GM12878 (cell line): ENCODE data around the gene AFTPH.

Source experiments
- ATF3 ChIP-seq: IDR thresholded peaks from 2 replicates; pipeline ENCODE4 v1.6.1; 2011; ENCODE audit warnings: low read depth, mild to moderate bottlenecking, low read length, moderate library complexity, borderline replicate concordance; ENCODE audit errors: extremely low read depth
- CHD2 ChIP-seq: IDR thresholded peaks from 2 replicates; pipeline ENCODE4 v1.6.1; 2011; ENCODE audit warnings: low read depth, low read length, improper control_type of control experiment, borderline replicate concordance
- CTCF ChIP-seq, 3 experiments: IDR thresholded peaks in 2 of 3; conservative IDR thresholded peaks in 1 of 3; 2 replicates each; pipeline ENCODE4 v1.5.1; 2011; ENCODE audit warnings: low read depth in 3 of 3, low read length in 3 of 3, mild to moderate bottlenecking in 3 of 3, control low read depth in 2 of 3, moderate library complexity in 2 of 3, inconsistent platforms in 1 of 3, mixed read lengths in 1 of 3; ENCODE audit not compliant: control insufficient read depth in 2 of 3, insufficient read depth in 1 of 3; ENCODE audit errors: extremely low read depth in 1 of 3
- EZH2 ChIP-seq: IDR thresholded peaks from 2 replicates; pipeline ENCODE4 v1.6.1; 2012; ENCODE audit warnings: low read depth, mild to moderate bottlenecking, control low read depth, inconsistent platforms, low read length, borderline replicate concordance; ENCODE audit not compliant: control insufficient read depth
- FOXM1 ChIP-seq: IDR thresholded peaks from 2 replicates; pipeline ENCODE4 v1.6.1; 2012; ENCODE audit warnings: low read depth, mild to moderate bottlenecking, inconsistent platforms, low read length, moderate library complexity
- GABPA ChIP-seq: IDR thresholded peaks from 2 replicates; pipeline ENCODE4 v1.6.1; 2014; ENCODE audit warnings: antibody characterized with exemption, low read depth, mild to moderate bottlenecking, inconsistent platforms
- HDGF ChIP-seq: fragments of 450-650 bp; IDR thresholded peaks from 2 replicates; pipeline ENCODE4 v1.6.1; 2016; ENCODE audit warnings: antibody characterized with exemption
- NFYA ChIP-seq: IDR thresholded peaks from 2 replicates; pipeline ENCODE4 v1.6.1; 2011; ENCODE audit warnings: low read depth, mild to moderate bottlenecking, low read length, improper control_type of control experiment, borderline replicate concordance
- POLR2A ChIP-seq: IDR thresholded peaks from 2 replicates; pipeline ENCODE4 v1.6.1; 2011; ENCODE audit warnings: low read depth, mild to moderate bottlenecking, low read length
- REST ChIP-seq: IDR thresholded peaks from 2 replicates; pipeline ENCODE4 v1.6.1; 2012; ENCODE audit warnings: mild to moderate bottlenecking, low read depth, low read length
- TBL1XR1 ChIP-seq: IDR thresholded peaks from 2 replicates; pipeline ENCODE4 v1.6.1; 2012; ENCODE audit warnings: low read depth, low read length, improper control_type of control experiment
- ZNF274 ChIP-seq: IDR thresholded peaks from one replicate; pipeline ENCODE4 v1.8.0; 2011; ENCODE audit not compliant: insufficient read length, insufficient read depth

GRCh38 chr2:64615844-64616536 lies 91.9 kb downstream of the AFTPH start:
- TF ChIP-seq GABPA: no peak
- TF ChIP-seq EZH2: no peak
- no peak for TF ChIP-seq HDGF
- TF ChIP-seq CHD2: no peak
- no peak for TF ChIP-seq NFYA
- no peak; a peak in 1 of 6 replicates for TF ChIP-seq CTCF (IDR thresholded peaks at IDR 0.05 in 2 of 3, conservative IDR thresholded peaks at IDR 0.05 in 1 of 3; ENCODE audit: control insufficient read depth in 2 of 3, extremely low read depth in 1 of 3, insufficient read depth in 1 of 3, low read depth in 3 of 3, low read length in 3 of 3)
- no peak for TF ChIP-seq ATF3
- no peak for TF ChIP-seq TBL1XR1
- TF ChIP-seq FOXM1: no peak
- no peak for TF ChIP-seq REST
- TF ChIP-seq ZNF274: no peak
- TF ChIP-seq POLR2A: no peak
